SK-N-SH treated with all-trans-retinoic acid at 6 μM for 48 hours (cell line): ENCODE results near the gene GCC1.

Experiments
- ATAC-seq: fragments of 200-7000 bp; cut with Tn5 transposase; 3 replicates; pipeline ENCODE4 v1.9.1; 2020; ENCODE audit warnings: mild to moderate bottlenecking, moderate library complexity
- ARNTL ChIP-seq: fragments of 450-650 bp; formaldehyde crosslinking; IDR thresholded peaks from 2 replicates; pipeline ENCODE4 v1.5.0; 2020; ENCODE audit warnings: low read depth, mild to moderate bottlenecking, moderate library complexity, borderline replicate concordance
- BACH2 ChIP-seq: fragments of 250-450 bp; sonication (Bioruptor Pico); IDR thresholded peaks from 2 replicates; pipeline ENCODE4 v1.9.0; 2021; ENCODE audit warnings: mild to moderate bottlenecking, borderline replicate concordance
- CSDC2 ChIP-seq: fragments of 250-450 bp; sonication (Bioruptor Pico); IDR thresholded peaks from 2 replicates; pipeline ENCODE4 v1.5.0; 2020; ENCODE audit warnings: mild to moderate bottlenecking, moderate library complexity
- ESRRG ChIP-seq: fragments of 250-450 bp; sonication (Bioruptor Pico); IDR thresholded peaks from 2 replicates; pipeline ENCODE4 v1.6.1; 2021; ENCODE audit warnings: mild to moderate bottlenecking
- GLIS3 ChIP-seq: fragments of 250-450 bp; sonication (Bioruptor Pico); IDR thresholded peaks from 2 replicates; pipeline ENCODE4 v1.5.0; 2020; ENCODE audit warnings: mild to moderate bottlenecking, moderate library complexity
- ISL1 ChIP-seq: fragments of 250-450 bp; sonication (Bioruptor Pico); IDR thresholded peaks from 2 replicates; pipeline ENCODE4 v2.1.2; 2022; ENCODE audit warnings: mild to moderate bottlenecking, moderate library complexity
- PPARA ChIP-seq: fragments of 250-450 bp; sonication (Bioruptor Pico); IDR thresholded peaks from 2 replicates; pipeline ENCODE4 v1.5.0; 2020; ENCODE audit warnings: mild to moderate bottlenecking, borderline replicate concordance
- RARB ChIP-seq: fragments of 250-450 bp; sonication (Bioruptor Pico); IDR thresholded peaks from 2 replicates; pipeline ENCODE4 v1.8.0; 2021; ENCODE audit warnings: mild to moderate bottlenecking, moderate library complexity
- SNAI2 ChIP-seq: fragments of 250-450 bp; sonication (Bioruptor Pico); IDR thresholded peaks from 2 replicates; pipeline ENCODE4 v1.5.0; 2020; ENCODE audit warnings: mild to moderate bottlenecking, moderate library complexity
- TOX ChIP-seq: fragments of 250-450 bp; sonication (Bioruptor Pico); IDR thresholded peaks from 2 replicates; pipeline ENCODE4 v1.8.0; 2021; ENCODE audit warnings: mild to moderate bottlenecking, moderate library complexity, borderline replicate concordance
- ZC3H10 ChIP-seq: fragments of 250-450 bp; sonication (Bioruptor Pico); IDR thresholded peaks from 2 replicates; pipeline ENCODE4 v1.5.1; 2021; ENCODE audit warnings: mild to moderate bottlenecking, moderate library complexity
- ZFP3 ChIP-seq: fragments of 250-450 bp; sonication (Bioruptor Pico); IDR thresholded peaks from 2 replicates; pipeline ENCODE4 v1.5.0; 2020; ENCODE audit warnings: mild to moderate bottlenecking, moderate library complexity
- ZFP30 ChIP-seq: fragments of 450-650 bp; formaldehyde crosslinking; IDR thresholded peaks from 2 replicates; pipeline ENCODE4 v1.5.0; 2022; ENCODE audit warnings: mild to moderate bottlenecking, moderate library complexity
- ZNF565 ChIP-seq: fragments of 450-650 bp; formaldehyde crosslinking; conservative IDR thresholded peaks from 2 replicates; pipeline ENCODE4 v1.5.0; 2020; ENCODE audit warnings: low read depth, mild to moderate bottlenecking, moderate library complexity
- ZNF70 ChIP-seq: fragments of 450-650 bp; formaldehyde crosslinking; IDR thresholded peaks from 2 replicates; pipeline ENCODE4 v1.5.0; 2020; ENCODE audit warnings: mild to moderate bottlenecking, moderate library complexity
- TF ChIP-seq, protein P1 (sequence below): fragments of 250-450 bp; sonication (Bioruptor Pico); IDR thresholded peaks from 2 replicates; pipeline ENCODE4 v1.8.0; 2021; ENCODE audit warnings: low read depth, mild to moderate bottlenecking, moderate library complexity, borderline replicate concordance
- TF ChIP-seq, protein P2 (sequence below): fragments of 250-450 bp; sonication (Bioruptor Pico); IDR thresholded peaks from 2 replicates; pipeline ENCODE4 v1.8.0; 2020; ENCODE audit warnings: mild to moderate bottlenecking, moderate library complexity, borderline replicate concordance
- TF ChIP-seq, protein P3 (sequence below): fragments of 250-450 bp; sonication (Bioruptor Pico); IDR thresholded peaks from 2 replicates; pipeline ENCODE4 v1.5.1; 2020; ENCODE audit warnings: low read depth, mild to moderate bottlenecking, moderate library complexity
- TF ChIP-seq, protein P4 (sequence below): fragments of 250-450 bp; sonication (Bioruptor Pico); IDR thresholded peaks from 2 replicates; pipeline ENCODE4 v1.5.1; 2021; ENCODE audit warnings: mild to moderate bottlenecking, moderate library complexity

The GCC1 gene

DNA sequence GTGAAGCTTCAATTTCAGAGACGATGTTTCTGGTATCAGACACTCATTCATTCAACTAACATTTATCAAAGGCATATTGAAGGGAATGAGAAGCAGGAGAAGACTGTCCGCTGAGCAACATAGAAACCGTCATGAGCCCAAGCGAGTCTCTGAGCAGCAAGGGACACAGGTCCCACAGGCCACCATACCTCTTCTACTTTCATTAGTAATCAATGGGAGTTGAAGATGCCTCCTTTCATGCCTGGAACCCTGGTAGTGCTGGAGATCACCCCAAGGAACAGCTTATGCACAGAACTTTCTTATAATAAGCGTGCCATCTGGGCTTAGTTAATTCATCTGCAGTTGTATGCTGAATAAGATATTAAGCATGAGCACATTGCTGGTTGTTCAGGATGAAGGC is 31.3 kb upstream of the GCC1 start (continued):
- TF ChIP-seq, protein P1, sequence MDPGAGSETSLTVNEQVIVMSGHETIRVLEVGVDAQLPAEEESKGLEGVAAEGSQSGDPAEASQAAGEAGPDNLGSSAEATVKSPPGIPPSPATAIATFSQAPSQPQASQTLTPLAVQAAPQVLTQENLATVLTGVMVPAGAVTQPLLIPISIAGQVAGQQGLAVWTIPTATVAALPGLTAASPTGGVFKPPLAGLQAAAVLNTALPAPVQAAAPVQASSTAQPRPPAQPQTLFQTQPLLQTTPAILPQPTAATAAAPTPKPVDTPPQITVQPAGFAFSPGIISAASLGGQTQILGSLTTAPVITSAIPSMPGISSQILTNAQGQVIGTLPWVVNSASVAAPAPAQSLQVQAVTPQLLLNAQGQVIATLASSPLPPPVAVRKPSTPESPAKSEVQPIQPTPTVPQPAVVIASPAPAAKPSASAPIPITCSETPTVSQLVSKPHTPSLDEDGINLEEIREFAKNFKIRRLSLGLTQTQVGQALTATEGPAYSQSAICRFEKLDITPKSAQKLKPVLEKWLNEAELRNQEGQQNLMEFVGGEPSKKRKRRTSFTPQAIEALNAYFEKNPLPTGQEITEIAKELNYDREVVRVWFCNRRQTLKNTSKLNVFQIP (CRISPR knock-in tag): no peak
- TF ChIP-seq BACH2 (CRISPR knock-in tag): no peak
- TF ChIP-seq ZFP30 (CRISPR knock-in tag): no peak

DNA sequence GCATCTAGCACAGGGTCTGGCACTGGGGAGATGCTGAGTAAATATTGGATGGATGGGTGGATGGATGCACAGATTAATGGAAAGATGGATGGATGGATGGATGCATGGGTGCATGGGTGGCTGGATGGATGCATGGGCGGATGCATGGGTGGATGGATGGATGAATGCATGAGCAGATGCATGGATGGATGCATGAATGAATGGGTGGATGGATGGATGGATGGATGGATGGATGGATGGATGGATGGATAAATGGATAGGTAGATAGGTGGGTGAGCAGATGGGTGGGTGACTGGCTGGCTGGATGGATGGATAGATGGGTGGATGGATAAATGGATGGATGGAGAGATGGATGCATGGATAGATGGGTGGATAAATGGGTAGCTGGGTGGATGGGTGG is 26.9 kb upstream of the GCC1 start:
- no peak for TF ChIP-seq PPARA (CRISPR knock-in tag)
- TF ChIP-seq, protein P2, sequence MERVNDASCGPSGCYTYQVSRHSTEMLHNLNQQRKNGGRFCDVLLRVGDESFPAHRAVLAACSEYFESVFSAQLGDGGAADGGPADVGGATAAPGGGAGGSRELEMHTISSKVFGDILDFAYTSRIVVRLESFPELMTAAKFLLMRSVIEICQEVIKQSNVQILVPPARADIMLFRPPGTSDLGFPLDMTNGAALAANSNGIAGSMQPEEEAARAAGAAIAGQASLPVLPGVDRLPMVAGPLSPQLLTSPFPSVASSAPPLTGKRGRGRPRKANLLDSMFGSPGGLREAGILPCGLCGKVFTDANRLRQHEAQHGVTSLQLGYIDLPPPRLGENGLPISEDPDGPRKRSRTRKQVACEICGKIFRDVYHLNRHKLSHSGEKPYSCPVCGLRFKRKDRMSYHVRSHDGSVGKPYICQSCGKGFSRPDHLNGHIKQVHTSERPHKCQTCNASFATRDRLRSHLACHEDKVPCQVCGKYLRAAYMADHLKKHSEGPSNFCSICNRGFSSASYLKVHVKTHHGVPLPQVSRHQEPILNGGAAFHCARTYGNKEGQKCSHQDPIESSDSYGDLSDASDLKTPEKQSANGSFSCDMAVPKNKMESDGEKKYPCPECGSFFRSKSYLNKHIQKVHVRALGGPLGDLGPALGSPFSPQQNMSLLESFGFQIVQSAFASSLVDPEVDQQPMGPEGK (CRISPR knock-in tag): no peak
- TF ChIP-seq, protein P3, sequence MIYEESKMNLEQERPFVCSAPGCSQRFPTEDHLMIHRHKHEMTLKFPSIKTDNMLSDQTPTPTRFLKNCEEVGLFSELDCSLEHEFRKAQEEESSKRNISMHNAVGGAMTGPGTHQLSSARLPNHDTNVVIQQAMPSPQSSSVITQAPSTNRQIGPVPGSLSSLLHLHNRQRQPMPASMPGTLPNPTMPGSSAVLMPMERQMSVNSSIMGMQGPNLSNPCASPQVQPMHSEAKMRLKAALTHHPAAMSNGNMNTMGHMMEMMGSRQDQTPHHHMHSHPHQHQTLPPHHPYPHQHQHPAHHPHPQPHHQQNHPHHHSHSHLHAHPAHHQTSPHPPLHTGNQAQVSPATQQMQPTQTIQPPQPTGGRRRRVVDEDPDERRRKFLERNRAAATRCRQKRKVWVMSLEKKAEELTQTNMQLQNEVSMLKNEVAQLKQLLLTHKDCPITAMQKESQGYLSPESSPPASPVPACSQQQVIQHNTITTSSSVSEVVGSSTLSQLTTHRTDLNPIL (CRISPR knock-in tag): no peak
- TF ChIP-seq TOX (CRISPR knock-in tag): no peak
- TF ChIP-seq ISL1 (CRISPR knock-in tag): no peak
- no peak for TF ChIP-seq ZFP3 (CRISPR knock-in tag)
- TF ChIP-seq ZNF70 (CRISPR knock-in tag): no peak
- TF ChIP-seq, protein P4, sequence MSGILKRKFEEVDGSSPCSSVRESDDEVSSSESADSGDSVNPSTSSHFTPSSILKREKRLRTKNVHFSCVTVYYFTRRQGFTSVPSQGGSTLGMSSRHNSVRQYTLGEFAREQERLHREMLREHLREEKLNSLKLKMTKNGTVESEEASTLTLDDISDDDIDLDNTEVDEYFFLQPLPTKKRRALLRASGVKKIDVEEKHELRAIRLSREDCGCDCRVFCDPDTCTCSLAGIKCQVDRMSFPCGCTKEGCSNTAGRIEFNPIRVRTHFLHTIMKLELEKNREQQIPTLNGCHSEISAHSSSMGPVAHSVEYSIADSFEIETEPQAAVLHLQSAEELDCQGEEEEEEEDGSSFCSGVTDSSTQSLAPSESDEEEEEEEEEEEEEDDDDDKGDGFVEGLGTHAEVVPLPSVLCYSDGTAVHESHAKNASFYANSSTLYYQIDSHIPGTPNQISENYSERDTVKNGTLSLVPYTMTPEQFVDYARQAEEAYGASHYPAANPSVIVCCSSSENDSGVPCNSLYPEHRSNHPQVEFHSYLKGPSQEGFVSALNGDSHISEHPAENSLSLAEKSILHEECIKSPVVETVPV (CRISPR knock-in tag): no peak
- no peak for TF ChIP-seq CSDC2 (CRISPR knock-in tag)
- no peak for TF ChIP-seq ZNF565
- no peak for TF ChIP-seq ARNTL (CRISPR knock-in tag)
- no peak for TF ChIP-seq RARB (CRISPR knock-in tag)
- TF ChIP-seq, protein P1 (CRISPR knock-in tag): no peak
- TF ChIP-seq GLIS3: no peak
- TF ChIP-seq SNAI2: no peak
- ATAC-seq: no peak

DNA sequence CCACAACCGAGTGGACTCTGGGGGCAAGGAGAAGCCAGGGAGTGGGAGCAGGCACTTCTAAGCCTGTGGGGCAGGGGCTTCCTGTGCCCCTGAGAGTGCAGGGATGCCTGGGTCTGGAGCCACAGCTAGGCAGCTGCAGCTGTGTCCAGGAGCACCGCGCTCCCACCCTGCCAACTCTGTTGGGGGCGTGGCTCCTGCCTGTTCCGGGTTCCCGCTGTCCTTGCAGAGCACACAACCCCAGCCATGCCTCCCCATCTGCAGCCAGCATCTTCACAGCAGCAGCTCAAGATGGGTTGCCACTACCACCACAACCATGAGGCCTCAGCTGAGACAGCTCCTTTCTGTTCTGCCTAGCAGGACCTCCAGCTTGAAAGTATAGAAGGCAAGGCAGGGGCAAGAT is 23.9 kb upstream of the GCC1 start:
- TF ChIP-seq ZC3H10 (CRISPR knock-in tag) (no peak), TOX (CRISPR knock-in tag) (no peak), GLIS3 (no peak), BACH2 (CRISPR knock-in tag) (no peak), ESRRG (no peak)
- TF ChIP-seq, protein P4 (CRISPR knock-in tag): no peak
- TF ChIP-seq, protein P3 (CRISPR knock-in tag): no peak
- TF ChIP-seq, protein P2 (CRISPR knock-in tag): no peak
- TF ChIP-seq, protein P1 (CRISPR knock-in tag): no peak
- TF ChIP-seq, all 23 proteins: peak for 0
- no peak for ATAC-seq
